Fibroblast of skin of left quadriceps (primary cell): ENCODE data around the gene FXYD5.
"Not testable (repeated sequence)": the region's sequence is repeated elsewhere in the genome, so short reads cannot be mapped to it uniquely, and the experiment has no call there.

Experiments
- DNase-seq, 2 experiments: peaks; one replicate each; pipeline ENCODE4 v3.0.0-alpha.2; 2013; ENCODE audit warnings: low read depth in 2 of 2

Gene FXYD5

DNA sequence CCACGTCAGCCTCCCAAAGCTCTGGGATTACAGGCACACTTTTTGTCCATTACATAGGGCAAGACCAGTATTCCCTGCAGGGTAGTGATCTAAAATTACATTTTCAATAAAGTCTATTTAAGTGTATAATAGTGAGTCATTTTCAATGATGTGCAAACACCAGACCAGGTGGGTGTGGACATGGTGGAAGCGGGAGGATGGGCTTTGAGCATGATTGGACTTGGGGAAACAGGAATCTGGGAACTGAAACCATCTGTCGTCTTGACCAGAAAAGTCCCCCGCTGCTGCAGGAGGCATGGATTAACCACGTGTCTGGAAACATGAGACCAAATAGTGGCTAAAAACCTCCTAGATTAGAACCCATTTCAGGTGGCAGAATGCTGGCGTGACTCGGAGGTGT lies 34.0 kb upstream of the FXYD5 start:
- peak; percentile 64 to 74 for DNase-seq

DNA sequence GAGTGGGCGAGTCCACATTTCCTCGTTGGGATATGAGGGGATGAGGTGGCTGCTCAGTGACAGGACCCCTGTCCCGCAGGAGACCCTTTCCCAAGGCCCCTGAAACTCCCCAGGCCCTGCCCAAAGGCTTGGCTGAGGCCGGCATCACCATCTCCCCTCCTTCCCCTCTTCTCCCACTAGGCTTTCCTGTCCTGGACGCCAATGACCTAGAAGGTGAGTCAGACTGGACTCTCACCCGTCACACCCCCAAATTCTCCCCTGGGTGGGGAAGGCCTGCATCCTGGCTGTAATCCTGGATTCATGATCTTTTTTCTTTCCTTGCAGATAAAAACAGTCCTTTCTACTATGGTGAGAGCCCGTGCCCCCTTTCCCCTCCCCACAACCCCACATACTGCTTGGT lies 33.6 kb upstream of the FXYD5 start:
- no peak for DNase-seq

DNA sequence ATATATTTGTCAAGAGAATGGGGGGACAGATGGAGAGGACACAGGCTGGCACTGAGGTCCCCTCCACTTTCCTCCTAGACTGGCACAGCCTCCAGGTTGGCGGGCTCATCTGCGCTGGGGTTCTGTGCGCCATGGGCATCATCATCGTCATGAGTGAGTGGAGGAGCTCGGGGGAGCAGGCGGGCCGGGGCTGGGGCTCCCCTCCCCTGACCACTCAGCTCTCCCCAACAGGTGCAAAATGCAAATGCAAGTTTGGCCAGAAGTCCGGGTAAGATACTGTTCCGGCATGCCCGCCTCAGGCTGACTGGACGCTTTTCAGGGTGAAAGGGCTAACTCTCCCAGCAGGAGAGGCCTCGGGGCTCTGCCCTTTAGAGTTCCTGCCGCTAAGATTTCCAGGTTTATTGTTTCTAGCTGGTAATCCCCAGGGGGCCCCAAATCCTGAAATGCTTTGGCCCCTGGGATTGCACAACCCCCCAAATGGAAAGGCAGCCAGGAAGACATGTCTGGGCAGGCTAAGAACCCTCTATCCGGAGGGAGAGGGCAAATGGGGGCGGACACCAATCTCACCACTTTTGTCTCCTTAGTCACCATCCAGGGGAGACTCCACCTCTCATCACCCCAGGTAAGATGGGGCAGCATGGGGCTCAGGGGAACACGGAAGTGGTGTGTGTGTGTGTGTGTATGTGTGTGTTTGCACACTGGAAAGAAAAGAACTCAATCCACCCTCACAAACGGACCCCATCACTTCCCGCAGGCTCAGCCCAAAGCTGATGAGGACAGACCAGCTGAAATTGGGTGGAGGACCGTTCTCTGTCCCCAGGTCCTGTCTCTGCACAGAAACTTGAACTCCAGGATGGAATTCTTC lies 31.6 kb upstream of the FXYD5 start:
- no peak for DNase-seq

- no peak for DNase-seq
Observed at GRCh38 chr19:35123573-35123972, 31.0 kb upstream of the FXYD5 start.

DNA sequence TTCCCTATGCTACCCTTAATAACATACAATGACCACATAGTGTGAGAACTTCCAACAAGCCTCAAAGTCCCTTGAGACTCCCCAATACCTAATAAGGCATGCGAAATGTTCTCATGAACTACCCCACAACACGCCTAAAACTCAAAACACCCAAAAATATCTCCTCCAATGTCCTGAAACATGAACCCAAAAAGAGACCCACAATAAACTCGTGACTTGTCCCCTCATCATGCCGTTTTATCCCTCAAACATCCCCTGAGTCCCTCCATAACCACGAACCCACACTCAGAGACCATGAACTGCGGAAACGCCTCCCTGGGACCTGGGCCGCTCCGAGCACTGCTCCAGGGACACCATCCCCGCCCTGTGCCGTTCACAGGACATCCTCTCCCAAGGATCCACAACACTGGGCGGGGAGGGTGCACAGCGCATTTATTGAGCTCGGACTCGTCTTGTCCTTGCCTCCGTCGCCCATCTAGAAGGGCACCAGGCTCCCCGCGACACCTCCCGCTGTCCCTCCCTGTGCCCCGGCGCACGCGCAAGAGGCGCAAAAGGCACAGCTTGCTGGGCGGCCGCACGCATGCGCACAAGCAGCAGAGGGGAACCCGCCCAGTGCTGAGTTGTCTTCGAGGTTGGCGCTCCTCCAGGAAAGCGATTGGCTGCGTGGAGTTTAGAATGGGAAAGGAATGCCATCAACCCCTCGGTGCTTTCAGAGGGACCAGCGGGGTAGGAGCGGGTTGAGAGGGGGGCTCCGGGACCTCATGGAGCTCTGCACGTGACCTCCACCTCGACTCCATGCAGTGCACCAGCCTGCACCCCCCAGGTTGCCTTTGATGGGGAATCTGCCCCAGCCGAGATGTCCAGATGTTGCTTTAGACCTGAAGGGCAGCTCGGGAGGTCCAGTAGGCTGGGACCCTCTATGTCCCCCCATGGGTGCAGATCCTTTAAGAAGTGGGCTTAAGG lies 30.2 kb upstream of the FXYD5 start:
- peak; percentile 86 to 90 for DNase-seq

DNA sequence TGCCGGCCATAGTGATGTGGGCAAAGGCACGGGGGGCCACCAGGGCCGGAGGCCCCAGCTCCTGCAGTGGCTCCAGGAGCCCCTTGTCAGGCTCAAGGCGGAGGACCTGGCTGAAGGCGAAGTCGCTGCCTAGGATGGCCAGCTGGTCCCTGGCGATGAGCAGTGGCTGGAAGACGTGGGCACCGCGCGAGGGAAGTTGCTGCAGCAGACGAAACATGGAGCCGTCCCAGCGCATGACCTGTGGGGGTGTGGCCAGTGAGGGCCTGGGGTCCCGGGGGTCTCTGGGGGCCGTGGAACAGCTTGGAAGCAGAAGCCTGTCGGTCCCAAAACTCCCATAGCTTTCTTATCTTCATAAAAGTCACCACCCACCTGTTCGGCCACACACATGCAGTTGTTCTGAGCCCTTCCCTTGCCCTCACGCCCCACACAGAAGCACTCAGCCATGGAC lies 29.2 kb upstream of the FXYD5 start:
- DNase-seq = no peak

- no peak for DNase-seq
Observed at GRCh38 chr19:35125749-35126623, 28.5 kb upstream of the FXYD5 start.

DNA sequence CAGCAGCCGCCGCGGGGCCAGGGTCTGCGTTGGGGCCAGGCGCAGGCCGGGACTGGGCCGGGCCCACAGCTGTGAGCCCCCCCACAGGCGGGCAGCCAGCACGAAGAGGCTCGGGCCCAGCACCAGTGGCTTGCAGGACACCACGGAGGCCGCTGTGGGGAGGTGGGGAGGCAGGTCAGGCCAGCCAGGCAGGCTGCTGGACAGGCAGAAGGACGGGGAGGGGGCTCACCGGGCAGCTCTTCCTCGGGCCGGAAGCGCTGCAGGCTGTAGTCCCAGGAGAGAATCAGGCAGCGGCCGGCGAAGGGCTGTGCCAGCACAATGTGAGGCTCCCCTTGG lies 27.9 kb upstream of the FXYD5 start:
- no peak for DNase-seq

DNA sequence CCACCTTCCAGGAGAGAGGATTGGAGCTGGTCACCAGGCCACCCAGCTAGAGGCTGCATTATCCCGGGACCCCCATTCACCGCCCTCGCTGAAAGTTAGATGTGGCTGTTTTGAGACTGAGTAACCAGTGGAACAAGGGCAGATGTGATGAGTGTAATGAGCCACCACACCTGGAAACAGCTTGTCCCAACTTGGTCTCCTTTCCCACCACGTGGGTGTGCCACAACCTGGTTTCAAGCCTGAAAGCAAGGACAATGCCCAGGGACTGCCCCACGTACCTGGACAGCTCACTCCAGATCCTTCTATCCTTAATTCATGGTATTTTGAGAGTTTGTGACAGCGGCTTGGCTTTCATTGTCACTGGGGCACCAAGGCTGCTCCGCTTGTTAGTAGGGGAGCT lies 26.7 kb upstream of the FXYD5 start:
- DNase-seq = no peak

DNA sequence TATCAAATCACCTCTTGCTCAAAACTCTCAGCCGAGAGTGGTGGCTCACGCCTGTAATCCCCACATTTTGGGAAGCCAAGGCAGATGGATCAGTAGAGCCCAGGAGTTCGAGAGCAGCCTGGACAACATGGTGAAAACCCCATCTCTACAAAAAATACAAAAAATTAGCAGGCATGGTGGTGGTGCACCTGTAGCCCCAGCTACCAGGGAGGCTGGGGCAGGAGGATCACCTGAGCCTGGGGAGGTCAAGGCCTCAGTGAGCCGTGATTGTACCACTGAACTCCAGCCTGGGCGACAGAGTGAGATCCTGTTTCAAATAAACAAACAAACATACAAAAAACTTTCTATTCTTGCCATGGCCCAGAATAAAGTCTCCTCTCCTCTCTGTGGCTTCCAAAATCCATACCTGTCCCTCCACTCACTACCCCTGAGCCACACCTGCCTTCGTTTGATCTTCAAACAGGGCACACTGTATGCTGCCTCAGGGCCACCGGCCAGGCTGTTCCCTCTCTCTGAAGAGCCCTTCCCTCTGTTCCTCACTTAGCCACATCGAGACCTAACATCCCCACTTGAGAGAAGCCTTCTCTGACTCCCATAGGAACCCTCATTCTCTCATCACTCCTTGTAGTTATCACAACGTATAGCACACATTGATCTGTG lies 26.0 kb upstream of the FXYD5 start:
- DNase-seq = no peak

DNA sequence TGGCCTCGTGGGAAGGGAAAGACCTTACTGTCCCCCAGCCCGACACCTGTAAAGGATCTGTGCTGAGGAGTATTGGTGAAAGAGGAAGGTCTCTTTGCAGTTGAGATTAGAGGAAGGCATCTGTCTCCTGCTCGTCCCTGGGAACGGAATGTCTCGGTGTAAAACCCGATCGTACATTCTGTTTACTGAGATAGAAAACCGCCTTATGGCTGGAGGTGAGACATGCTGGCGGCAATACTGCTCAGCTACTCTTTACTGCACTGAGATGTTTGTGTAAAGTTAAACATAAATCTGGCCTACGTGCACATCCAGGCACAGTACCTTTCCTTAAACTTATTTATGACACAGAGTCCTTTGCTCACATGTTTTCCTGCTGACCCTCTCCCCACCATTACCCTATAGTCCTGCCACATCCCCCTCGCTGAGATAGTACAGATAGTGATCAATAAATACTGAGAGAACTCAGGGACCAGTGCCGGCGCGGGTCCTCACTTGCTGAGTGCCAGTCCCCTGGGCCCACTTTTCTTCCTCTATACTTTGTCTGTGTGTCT lies 24.7 kb upstream of the FXYD5 start:
- DNase-seq = not testable (repeated sequence)

DNA sequence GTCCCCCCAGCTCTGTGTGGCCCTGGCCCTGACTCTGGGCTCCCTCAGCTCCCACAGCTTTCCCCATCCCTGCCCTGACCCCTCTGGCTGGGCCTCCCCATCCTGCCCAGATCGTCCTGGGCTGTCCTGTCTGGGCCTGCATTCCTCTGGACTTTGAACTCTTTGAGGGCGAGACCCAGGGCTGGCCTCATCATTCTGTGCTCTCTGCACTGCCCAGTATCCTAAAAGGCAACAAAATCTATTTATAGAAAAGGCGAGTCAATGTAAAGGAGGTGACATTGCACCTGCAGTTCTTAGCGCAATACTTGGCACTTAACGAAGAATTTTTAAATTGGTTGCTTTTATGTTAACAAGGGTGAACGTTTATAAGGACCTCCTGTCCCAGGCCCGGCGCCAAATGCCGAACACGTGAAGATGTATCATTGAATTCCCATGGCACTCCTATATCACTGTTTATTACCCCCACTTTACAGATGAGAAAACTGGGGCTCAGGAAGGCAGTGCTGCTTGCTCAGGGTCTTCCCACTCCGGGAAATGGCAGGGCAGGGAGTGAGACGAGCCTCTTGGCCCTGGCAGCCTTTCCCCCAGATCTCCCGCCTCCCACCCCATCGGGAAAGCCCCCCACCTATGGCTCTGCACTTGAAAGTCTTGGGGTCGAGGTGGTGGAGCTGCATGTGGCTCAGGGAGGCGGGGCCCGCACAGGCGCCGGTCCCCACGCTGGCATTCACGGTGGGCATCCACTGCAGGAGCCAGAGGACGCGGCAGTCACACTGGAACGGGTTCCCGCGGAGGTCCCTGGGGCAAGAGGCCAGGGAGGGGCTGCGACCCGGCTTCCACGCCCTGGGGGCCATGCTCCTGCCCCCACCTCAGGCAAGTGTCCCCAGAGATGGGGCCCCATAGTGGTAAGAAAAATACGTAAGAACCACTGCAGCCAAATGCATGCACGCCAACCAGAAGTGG lies 23.5 kb upstream of the FXYD5 start:
- DNase-seq = no peak

DNA sequence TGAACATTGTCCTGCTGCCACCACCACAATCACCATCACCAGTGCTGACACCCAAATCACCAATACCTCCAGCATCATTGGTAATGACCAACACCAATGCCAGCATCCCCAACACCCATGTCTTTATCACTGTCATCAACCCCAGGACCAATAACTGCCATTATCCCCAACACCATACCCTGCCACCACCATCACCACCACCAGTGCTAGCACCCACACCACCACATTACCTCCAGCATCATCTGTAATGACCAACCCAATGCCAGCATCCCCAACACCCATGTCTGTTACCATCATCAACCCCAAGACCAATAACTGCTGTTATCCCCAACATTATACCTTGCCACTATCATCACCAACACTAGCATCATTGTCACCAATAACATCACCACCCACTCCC lies 22.3 kb upstream of the FXYD5 start:
- no peak for DNase-seq

- no peak for DNase-seq
Observed at GRCh38 chr19:35133826-35134225, 20.7 kb upstream of the FXYD5 start.

GRCh38 chr19:35134601-35135242 lies 19.8 kb upstream of the FXYD5 start, which contains the start of gene LGI4:
TSS of gene LGI4 (minus strand) at chr19:35135059. CDS start at chr19:35134680, 379 bp downstream.
- no peak for DNase-seq

DNA sequence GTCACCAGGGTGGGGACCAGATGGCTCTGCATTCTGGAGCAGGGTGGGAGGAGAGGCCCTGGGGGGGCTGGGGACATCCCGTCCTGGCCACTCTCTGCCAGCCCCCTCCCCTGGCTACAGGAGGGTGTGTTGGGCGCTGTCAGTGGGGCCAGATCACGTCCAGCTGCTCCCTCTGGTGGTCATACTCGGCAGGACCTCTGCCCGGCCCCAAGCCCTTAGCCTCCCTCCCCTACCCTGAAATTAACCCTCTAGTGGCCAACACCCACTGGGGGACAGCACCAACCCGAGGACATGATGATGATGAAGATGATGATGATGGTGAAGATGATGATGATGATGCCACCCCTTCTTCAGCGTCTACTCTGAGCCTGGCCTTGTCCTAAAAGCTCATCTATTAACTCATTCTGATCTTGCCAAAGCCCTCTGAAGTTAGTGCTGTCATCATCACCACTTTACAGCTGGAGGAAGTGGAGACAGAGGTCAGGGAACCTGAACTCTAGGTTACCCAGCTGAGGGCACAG lies 19.1 kb upstream of the FXYD5 start:
- peak in 1 of 2 experiments; percentile 18 for DNase-seq

DNA sequence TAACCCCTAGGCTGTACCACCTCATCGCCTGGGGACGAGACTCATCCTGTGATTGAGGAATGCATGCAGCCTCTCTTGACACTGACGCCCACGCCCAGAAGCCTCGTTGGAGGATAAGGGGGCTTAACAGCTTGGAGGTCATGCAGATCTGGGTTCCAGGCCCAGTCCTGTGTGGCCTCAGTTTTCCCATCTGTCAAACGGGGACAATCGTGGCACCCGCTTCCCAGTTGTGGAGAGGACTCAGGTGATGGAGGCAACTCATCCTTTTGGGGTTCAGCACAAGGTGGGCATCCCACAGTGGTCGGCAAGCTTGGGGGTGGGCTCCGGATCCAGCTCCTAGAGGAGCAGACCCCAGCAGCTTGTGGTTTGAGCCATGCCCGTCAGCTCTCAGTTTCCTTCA lies 18.3 kb upstream of the FXYD5 start:
- DNase-seq = no peak

GRCh38 chr19:35136977-35137702 lies 17.4 kb upstream of the FXYD5 start:
- no peak for DNase-seq
